HG02943 (cell line): ENCODE measurements around the gene STMN3.
"Not testable (repeated sequence)": the region's sequence is repeated elsewhere in the genome, so short reads cannot be mapped to it uniquely, and the experiment has no call there.

Experiments used
- ATAC-seq: cut with Tn5 transposase; IDR thresholded peaks from one replicate; pipeline ENCODE4 v1.9.1; 2021; ENCODE audit warnings: mild to moderate bottlenecking, low read depth, moderate library complexity; ENCODE audit not compliant: unreplicated experiment

The STMN3 gene

DNA sequence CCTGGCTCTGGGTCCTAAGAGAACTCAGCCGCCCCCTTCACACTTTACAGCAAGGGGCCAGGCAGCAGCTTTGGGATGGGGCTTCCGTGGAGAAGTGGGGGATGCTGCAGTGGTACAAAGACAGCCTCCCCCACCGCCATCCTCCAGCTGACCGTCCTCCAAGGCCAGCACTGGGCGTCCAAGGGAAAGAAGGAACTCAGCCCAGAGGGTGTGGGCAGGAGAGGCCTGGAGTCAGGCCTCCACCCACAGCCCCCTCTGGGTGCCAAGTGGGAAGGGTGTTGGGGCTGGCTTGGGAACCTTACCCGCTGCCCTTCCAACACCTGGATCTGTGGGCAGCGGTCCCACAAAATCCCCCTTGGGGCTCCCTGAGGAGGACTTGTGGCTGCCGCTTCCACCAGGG is 13.1 kb downstream of the STMN3 start:
- no peak for ATAC-seq

DNA sequence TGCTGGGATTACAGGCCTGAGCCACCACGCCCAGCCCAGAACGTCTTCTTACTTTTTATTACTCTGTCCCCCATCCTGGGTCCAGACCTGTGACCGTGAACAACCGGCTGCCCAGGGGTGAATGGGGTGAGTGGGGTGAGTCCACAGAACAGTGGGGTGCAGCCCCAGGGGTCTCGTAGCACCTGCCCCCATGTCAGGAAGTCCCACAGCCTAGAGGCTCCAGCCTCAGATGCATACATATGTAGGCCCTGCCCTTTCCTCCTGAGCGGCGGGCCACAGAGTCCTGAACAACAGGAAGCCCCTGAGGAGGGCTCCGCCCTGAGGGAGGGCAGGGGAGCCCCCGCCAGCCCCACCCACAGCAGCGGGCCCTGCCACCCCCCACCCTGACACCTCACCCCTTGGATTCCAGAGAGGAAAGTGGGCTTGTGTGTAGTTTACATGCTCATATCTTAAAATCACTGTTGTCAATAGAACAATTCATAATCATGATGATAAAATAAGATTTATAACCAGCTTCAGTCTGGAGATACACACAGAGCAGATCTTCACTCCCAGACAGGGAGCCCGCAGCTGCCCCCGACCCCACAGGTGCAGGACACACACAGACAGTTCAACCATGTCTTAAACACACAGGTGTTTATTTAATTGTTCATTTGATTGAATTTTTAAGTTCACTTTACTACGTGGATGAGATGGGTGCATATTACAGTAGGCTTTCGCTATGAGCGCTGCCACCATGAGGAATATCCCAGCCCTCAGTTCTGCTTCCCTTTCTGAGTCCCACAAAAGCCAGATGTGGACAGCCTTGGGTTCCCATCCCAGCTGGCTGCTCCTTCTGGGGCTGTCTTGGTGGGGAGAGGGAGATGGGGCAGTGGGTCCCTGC is 13.9 kb downstream of the STMN3 start:
- no peak for ATAC-seq

- no peak for ATAC-seq
These were observed 16.2 kb downstream of the STMN3 start for GRCh38 chr20:63636752-63637628.

DNA sequence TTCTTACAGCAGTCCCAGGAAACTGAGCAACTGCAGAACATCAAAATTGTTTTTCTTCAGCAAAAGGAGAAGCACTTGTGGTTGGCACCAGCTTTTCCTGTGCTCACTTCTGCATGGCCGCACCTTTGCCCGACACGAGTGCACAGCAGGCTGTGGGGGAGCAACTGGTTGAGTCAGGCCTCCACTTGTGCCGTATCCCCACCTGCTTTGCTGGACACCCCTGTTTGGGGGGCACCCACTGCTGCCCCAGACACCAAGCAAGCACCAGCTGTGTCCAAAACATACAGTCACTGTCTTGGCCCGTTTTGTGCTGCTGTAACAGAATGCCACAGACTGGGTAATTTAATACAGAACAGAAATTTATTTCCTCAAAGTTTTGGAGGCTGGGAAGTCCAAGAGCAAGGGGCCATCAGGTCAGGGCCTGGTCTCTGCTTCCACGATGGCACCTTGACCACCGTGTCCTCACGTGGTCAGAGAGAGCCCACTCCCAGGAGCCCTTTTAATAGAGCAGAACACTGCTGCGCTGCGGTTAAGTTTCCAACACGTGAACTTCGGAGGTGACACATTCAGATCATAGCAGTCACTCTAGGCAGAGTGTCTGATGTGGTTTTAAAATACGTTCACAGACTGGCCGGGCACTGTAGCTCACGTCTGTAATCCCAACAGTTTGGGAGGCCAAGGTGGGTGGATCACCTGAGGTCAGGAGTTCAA is 17.6 kb downstream of the STMN3 start:
- ATAC-seq = no peak

- ATAC-seq = no peak
These were observed 19.5 kb downstream of the STMN3 start for GRCh38 chr20:63633732-63634131.

GRCh38 chr20:63631426-63631825 is 21.8 kb downstream of the STMN3 start:
- ATAC-seq = not testable (repeated sequence)

DNA sequence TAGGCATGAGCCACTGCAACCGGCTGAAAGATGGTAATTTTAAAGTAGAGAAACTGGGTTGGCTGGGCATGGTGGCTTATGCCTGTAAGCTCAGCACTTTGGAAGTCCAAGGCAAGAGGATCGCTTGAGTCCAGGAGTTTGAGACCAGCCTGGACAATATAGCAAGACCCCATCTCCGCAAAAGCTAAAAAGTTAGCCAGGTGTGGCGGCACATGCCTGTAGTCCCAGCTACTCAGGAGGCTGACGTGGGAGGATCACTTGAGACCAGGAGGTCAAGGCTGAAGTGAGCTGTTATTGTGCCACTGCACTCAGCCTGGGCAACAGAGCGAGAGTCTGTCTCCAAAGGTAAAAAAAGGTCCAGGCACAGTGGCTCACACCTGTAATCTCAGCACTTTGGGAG is 22.3 kb downstream of the STMN3 start:
- ATAC-seq = not testable (repeated sequence)

GRCh38 chr20:63628246-63628975 is 24.8 kb downstream of the STMN3 start:
- no peak for ATAC-seq

GRCh38 chr20:63627751-63628245 is 25.4 kb downstream of the STMN3 start:
- no peak for ATAC-seq

GRCh38 chr20:63627129-63627750 is 26.0 kb downstream of the STMN3 start:
- peak; percentile 68 for ATAC-seq

- peak; percentile 38 for ATAC-seq
These were observed 26.6 kb downstream of the STMN3 start, which contains the start of gene GMEB2 for GRCh38 chr20:63626424-63627128. GMEB2 (minus strand) TSS chr20:63627101; CDS start chr20:63619397, 7,704 bp downstream.

- ATAC-seq = no peak
These were observed 27.3 kb downstream of the STMN3 start for GRCh38 chr20:63625771-63626423.

- no peak for ATAC-seq
These were observed 28.7 kb downstream of the STMN3 start for GRCh38 chr20:63624486-63624885.

DNA sequence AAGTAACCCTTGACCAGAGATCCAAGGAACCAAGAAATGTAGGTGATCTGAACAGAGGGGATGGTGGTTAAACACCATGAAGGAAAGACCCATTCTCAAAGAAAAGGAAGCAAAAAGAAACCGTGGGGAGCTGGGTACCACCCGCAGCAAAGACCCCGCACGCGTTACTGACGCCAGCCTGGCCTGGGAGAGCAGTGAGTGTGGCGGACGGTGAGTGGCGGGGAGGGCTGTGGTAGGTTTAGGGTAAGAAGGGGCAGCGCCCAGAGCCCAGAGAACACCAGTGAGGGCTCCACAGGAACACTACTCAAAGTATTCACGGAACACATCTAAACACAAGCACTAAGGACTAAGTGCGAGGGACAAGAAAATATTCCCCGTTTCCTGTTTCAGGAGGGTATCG is 30.5 kb downstream of the STMN3 start:
- ATAC-seq = no peak

DNA sequence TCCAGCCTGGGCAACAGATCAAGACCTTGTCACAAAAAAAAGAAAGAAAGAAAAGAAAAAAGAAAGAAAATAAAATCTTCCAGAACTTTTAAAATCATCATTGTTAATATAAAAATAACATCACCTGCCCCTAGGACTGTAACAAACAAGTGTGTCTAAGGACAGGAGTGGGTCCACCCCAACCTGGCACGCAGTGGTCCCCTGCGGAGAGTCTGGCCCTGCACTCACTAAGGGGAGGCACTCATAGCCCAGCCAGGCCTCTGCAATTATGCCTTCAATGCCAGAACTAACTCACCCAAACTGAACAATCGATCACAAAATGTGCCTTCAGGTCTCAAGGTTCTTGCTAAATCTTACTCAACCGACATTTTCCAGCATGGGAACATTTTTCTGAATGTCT is 31.1 kb downstream of the STMN3 start:
- no peak for ATAC-seq

DNA sequence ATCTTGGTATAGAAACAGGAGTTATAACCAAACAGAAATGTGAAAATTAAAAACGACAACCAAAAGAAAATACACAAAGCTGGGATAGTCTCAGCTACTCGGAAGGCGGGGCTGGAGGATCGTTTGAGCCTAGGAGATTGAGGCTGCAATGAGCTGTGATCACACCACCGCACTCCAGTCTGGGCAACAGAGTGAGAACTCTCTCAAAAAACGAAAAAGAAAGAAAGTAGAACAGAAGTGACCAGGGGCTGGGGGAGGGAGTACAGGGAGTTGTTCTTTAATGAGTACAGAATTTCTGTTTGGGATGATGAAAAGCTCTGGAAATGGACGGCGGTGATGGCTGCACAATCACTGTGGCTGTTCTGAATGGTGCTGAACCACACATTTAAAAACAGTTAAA is 32.2 kb downstream of the STMN3 start:
- ATAC-seq = no peak

- no peak for ATAC-seq
These were observed 33.7 kb downstream of the STMN3 start for GRCh38 chr20:63619505-63619904.

GRCh38 chr20:63619086-63619485 is 34.1 kb downstream of the STMN3 start:
- ATAC-seq = no peak
